NCI-H2227 (cell line): Measurements from ENCODE around the gene APBA2.

Experiments used
- DNase-seq: peaks from one replicate; lab custom pipeline; 2025; ENCODE audit not compliant: unreplicated experiment; lab: John Stamatoyannopoulos, UW

The APBA2 gene

GRCh38 chr15:28933710-28934445 lies 48.1 kb downstream of the APBA2 start:
- no peak for DNase-seq

DNA sequence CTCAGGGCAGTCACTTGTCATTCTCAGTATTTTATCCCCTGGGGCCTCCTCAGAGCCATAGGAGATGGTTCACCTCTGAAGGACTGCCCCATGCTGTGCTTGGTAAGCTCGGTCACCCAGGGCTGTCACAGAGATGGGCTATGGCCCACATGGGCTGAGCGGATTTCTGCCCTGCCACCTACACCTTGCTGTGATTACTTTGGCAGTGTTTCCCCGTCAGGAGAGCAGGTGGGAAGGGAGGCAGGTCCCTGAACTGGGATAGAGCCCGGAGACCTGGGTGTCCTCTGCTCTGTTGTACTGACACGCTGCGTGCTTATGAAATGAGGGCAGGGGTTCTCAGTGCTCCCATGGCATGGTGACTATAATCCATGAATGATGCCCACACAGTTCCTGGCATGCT lies 48.9 kb downstream of the APBA2 start:
- no peak for DNase-seq

DNA sequence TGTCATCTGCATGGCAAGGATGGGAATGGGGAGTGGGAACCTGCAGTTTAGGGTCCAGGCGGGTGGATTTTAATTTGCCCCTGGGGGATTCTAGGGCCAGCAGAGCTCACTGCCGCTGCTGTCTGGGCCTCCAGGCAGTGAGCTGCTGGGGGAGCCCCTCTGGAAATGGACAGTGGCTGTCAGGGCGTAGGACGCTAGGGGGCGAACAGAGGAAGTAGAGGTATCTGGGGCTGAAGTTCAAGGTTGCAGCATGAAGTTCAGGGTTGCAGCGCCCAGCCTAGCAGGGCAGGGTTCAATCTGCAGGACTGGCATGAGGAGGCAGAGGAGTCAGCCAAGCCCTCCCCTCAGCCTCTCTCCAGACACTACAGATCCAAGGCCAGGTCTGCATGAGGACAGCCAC lies 49.5 kb downstream of the APBA2 start:
- no peak for DNase-seq

GRCh38 chr15:28936081-28936480 lies 50.3 kb downstream of the APBA2 start:
- no peak for DNase-seq

DNA sequence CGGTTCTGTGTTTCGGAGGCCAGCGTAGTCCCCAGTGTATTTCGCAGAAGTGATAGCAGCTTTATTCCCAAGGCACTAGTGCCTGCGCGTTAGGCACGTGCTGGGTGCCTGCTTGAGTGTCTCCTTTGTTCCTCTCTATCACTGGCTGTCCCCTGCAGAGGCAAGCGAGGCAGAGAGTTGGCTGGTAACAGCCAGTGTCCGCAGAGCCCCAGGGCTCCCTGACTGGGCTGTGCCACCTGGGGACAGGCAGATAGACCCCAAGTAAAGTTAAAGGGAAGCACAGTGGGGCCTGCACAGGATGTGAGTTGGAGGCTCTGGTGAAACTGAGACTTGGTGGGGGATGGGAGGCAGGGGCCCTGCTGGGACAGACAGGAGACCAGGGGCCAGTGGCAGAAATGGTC lies 50.7 kb downstream of the APBA2 start:
- DNase-seq = no peak

DNA sequence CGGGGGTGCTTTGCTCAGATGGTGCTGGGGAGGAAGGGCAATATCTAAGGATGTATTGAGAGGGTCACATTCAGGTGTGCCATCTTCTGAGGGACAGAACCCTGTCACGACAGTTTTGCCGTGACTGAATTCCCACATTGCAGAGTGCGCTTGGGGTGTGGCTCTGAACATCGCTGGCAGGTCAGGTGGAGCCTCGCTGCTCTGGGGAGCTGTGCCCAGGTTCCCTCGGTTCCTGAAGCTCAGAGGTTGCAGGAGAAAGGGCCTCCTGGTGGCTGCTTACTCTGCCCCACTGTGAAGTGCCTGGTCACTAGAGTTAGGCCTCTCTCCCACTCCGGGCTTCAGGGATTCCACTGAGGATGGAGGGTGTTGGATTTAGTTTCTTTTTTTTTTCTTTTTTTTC lies 51.5 kb downstream of the APBA2 start:
- DNase-seq = no peak

GRCh38 chr15:28942046-28942445 lies 56.3 kb downstream of the APBA2 start:
- DNase-seq = no peak

DNA sequence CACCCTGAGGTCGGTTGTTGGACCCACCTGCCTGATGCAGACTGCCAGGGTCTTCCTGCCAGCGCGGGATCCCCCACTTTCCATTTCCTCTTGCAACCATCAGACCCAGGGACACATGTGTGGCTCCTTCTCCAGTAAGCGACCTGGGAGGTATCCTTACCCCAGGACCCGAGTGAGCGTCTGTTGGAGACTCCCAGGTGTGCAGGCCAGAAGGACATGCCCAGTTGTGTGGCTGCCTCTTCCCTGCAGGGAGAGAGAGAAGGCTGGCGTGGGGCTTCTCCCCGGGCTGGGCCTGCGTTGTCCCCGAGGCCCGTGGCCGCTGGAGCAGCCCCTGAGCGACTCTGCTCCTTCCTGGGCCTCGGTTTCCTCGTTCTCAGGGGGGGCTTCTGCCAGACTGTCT lies 56.8 kb downstream of the APBA2 start:
- DNase-seq = no peak

DNA sequence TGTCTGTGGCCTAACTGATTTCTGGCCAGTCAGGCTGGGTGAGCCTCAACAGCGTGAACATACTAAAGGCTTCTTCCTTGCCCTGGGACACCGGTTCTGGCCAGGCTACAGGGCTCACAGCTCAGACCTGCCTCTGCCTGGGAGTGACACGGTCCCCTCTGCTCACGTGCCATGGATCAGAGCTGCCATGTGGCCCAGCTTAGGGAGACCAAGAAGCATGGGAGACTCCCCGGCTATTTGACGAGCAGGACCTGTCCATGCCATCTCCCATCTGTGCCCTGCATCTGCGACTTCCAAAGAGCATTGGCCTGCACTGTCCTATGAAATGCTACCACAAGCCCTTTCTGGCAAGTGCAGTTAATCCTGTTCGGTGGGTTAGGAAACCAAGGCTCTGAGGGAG lies 57.4 kb downstream of the APBA2 start:
- no peak for DNase-seq

DNA sequence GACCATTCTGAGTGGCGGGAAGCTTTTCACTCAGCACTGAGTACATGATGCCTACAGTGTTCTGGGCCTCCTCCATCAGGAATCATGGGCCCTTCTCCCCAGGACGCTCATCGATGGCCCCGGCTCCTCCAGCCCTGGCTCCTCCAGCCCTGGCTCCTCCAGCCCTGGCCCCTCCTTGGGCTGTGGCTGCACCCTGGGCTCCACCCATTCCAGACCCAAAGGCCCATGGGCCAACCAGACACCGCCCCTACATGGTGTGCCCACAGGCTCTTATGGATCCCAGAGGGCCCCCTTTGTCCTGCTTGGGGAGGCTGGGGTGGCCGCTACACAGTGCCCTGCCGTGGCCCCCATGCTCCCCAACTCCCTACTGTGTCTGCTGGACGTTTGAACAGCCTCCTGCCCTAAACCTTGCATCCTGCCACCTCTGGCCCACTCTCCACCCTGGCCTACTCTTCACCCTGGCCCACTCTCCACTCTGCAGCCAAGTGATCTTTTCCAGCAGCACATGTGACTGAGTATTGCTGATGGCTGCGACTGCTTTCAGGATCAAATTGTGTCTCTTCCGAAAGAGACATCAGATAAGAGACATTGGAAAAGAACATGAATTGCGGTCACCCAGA lies 57.9 kb downstream of the APBA2 start:
- no peak for DNase-seq

DNA sequence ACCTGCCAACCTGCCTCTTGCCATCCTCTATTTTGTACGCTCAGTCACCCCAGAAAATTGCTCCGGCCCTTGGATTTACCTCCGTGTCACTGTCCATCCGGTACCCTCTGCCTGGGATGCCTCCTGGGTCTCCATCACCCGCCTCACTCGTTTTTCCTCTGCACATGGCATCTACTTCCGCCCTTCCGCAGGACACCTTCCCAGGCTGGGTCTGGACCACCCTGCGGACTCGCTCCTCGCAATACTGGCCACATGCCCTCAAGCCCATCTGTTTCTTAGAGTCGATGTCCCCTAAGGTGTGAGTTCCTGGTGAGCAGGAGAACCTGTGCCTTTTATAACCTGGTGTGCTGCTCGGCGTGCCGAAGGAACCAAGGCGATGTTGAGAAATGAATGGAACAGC lies 58.5 kb downstream of the APBA2 start:
- no peak for DNase-seq

DNA sequence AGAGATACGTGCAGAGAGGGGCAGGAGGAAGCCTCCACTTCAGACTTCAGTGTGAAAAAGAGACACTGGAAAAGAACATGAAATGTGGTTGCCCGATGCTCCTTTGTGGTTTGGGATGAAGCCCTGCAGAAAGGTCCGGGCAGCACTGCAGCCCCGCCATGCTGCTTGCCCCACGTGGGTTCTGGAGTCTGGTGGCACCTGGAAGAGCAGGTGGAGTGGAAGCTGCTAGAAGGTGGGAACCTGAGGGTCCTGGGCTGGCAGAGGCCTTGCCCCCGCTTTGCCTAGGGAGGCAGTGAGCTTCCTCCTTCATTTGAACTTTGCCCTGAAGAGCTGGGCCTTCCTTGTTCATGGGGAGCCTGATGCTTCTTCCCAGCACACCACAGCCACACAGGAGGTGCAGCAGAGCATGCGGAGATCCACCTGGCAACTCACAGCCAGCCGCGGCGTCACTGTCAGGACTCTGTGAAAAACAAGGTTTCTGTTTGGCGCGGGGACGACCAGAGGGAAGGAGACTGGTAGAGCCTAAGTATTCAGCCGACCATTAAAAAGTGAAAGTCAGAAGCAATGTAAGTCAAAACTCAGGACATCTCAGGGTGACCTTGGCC lies 59.0 kb downstream of the APBA2 start:
- DNase-seq = no peak

DNA sequence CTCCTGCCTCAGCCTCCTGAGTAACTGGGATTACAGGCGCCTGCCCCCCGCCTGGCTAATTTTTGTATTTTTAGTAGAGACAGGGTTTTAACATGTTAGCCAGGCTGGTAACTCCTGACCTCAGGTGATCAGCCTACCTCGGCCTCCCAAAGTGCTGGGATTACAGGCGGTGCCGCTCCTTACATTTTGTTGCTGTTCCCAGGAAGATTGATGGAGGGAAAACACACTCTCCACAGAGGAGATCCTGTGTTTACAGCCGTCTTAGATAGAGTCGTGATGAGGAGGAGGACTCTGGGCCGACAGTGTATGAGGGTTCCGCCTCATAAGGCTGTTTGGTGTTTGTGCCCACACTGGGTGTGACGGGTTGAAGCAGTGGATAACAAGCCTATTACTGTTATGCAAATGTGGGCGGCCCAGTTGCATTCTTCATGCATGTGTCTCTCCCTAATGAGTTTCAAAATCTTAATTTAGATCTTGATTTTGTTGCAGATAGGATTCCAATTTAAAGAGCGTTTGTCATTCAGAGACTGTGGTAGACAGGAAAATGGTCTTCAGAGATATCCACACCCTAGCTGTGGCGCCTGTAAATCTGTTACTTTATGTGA lies 60.0 kb downstream of the APBA2 start:
- DNase-seq = no peak

DNA sequence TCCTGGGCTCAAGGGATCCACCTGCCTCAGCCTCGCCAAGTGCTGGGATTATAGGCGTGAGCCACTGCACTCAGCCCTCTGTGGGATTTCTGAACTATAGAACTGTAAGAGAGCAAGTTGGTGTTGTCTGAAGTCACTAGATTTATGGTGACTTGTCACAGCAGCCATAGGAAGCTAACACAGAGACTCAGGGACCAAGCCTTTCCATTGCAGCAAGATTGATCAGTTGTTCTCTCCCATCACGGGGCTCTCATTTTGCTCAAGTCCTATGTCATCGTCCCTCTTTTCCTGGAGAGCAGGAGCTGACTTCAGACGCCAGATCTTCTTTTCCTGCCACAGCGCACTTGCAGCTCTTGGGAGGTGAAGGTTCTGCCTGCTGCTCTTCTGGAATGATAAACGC lies 61.0 kb downstream of the APBA2 start:
- no peak for DNase-seq

DNA sequence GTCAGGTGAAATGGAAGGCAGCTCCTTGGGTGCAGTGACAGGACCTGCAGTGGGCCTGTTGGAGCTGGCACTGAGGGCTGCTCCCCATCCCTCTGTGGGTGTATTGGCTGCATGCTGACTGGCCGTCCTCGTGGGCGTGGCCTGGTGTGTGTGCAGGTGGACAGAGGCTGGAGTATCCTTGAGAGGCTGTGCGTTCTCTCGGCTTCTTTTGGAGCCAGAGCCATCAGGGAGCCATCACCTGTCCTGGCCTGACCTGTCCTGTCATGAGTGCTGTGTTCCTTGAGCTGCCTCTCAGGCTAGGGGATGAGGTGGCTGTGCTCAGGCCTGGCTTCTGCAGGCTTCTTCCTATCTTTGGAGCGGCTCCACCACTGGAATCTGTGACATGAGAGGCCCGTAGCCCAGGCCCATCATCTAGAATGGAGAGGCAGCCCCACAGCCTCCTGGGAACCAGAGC lies 61.5 kb downstream of the APBA2 start:
- no peak for DNase-seq

DNA sequence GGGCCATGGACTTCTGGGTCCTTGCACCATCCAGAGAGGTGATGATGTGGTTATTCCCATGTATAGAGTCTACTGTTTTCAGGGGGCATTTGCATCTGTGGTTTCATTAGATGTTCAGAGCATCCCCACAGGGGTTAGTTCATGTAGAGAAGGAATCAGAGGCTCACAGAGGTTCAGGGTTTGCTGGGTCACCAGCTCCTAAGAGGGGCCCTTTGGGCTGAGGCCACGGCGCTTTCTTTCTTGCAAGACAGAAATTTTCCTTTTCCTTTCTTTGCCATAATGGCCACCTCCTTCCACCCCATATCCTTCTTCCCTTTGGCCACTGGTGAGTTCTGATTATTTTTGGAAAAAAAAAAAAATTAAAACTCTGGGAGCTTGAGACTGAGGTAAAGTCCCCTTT lies 62.3 kb downstream of the APBA2 start:
- DNase-seq = no peak

- DNase-seq = no peak
Observed at GRCh38 chr15:28950916-28951315, 65.1 kb downstream of the APBA2 start.

GRCh38 chr15:28952666-28953491 lies 67.1 kb downstream of the APBA2 start:
- no peak for DNase-seq

- no peak for DNase-seq
Observed at GRCh38 chr15:28953573-28954195, 67.9 kb downstream of the APBA2 start.

- no peak for DNase-seq
Observed at GRCh38 chr15:28954466-28955159, 68.8 kb downstream of the APBA2 start.
